Ureter (tissue), 1 donor: ENCODE results near the gene PFDN5. TPM values are rescaled to one million over a fixed set of nuclear protein-coding genes. Genes with fewer than 3 reads are reported as not detected.
"Not testable (repeated sequence)": the region's sequence is repeated elsewhere in the genome, so short reads cannot be mapped to it uniquely, and the experiment has no call there.

Experiments used
- DNase-seq: peaks from one replicate; pipeline ENCODE4 v3.0.0-alpha.2; 2020; ENCODE audit warnings: low spot score
- total RNA-seq: library from RNA; stranded (reverse); gene quantifications from one replicate; pipeline ENCODE4 v1.2.4, GENCODE V29; 2023
- donor health status: DM: yes; HTN: yes; CAD: no.

The PFDN5 gene
- total RNA-seq, 1 donor from 2014 or later = 468 TPM

GRCh38 chr12:53286448-53286847 lies 8.9 kb upstream of the PFDN5 start:
- DNase-seq = no peak

DNA sequence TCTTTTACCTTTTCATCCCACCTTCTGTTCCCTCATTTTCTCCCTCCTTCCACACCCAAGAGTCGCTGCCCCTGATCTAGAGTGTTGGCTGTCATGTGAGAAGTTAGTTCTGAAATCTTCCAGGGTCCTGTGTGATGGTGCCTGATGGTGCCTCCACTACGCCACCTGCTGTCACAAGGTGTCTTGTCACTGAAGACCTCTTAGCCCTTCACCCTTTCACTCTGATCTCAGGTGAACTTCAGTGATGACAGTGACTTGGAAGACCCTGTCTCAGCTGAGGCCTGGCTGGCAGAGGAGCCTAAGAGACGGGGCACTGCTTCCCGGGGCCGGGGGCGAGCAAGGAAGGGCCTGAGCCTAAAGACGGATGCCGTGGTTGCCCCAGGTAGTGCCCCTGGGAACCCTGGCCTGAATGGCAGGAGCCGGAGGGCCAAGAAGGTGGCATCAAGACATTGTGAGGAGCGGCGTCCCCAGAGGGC lies 7.6 kb upstream of the PFDN5 start:
- peak; percentile 75 for DNase-seq

- no peak for DNase-seq
These were observed 7.0 kb upstream of the PFDN5 start for GRCh38 chr12:53288322-53288721.

GRCh38 chr12:53289891-53290290 lies 5.5 kb upstream of the PFDN5 start:
- no peak for DNase-seq

- DNase-seq = no peak
These were observed 4.7 kb upstream of the PFDN5 start for GRCh38 chr12:53290661-53291060.

GRCh38 chr12:53292426-53292825 lies 2.9 kb upstream of the PFDN5 start:
- no peak for DNase-seq

DNA sequence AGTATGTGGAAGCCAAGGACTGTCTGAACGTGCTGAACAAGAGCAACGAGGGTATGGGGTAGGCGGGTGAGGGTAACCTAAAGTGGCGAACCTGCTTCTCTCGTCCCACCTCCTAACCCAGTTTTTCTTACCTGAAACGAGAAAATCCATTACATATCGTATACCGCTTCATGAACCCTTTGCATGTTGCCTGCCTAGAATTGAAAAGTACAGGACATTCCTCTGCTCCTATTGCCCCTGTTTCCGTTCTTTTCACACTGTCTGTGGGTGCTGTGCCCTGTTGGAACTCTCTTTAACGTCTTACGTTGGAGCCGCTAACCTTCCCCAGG lies 513 bp downstream of the PFDN5 start:
- DNase-seq = no peak

DNA sequence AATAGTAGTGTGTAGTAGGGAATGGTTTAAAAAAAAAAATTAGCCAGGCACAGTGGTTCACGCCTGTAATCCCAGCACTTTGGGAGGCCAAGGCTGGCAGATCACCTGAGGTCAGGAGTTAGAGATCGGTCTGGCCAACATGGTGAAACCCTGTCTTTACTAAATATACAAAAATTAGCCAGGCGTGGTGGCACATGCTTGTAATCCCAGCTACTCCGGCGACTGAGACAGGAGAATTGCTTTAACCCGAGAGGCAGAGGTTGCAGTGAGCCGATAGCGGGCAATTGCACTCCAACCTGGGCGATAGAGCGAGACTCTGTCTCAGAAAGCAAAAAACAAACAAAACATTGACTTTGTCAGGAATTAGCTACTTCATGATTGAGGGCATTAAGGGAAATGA lies 1.8 kb downstream of the PFDN5 start:
- not testable (repeated sequence) for DNase-seq

DNA sequence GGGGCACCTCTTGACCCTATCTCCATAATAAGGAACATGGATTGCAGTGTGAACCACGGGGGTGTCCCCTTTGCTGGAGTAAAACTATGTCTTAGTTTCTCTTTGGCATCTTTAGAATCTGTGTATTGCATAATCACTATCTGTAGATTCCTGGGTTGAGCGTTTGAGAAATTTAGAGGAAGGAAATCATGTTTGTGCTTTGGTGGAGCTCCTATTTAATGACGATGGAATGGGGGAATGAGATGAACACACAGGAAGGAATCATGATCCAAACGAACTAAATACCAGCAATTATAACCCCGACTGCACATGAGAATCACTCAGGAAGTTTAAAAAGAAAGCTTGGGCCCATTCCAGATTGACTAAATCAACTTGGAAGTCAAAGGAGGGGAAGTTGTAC lies 2.8 kb downstream of the PFDN5 start:
- DNase-seq = no peak

- DNase-seq = no peak
These were observed 3.7 kb downstream of the PFDN5 start for GRCh38 chr12:53299101-53299453.

GRCh38 chr12:53299454-53300180 lies 4.3 kb downstream of the PFDN5 start, which contains the start of gene MYG1:
Gene MYG1 (plus strand): TSS chr12:53299695. CDS start chr12:53299738, 43 bp downstream.
- peak; percentile 89 for DNase-seq

- no peak for DNase-seq
These were observed 4.8 kb downstream of the PFDN5 start for GRCh38 chr12:53300187-53300586.

GRCh38 chr12:53302903-53303302 lies 7.6 kb downstream of the PFDN5 start:
- DNase-seq = no peak

GRCh38 chr12:53306826-53307225 lies 11.5 kb downstream of the PFDN5 start:
- no peak for DNase-seq

DNA sequence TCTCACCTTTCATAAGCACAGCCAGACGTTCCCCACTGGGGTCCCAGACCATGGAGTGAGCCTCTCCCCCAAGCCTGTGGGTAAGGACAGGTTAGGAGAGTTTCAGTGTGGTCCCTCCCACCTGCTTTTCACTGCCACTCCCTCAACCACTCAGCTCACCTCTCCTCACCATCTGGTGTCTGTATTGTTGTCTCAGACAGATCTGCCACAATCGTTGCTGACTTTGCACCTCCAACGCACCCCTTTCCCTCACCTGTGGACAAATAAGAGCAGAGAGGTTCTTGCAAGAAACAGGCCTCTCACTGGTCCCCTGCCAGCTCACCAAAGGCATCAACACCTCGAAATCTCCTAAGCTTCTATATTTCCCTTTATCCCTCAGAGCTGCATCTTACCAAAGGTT lies 12.9 kb downstream of the PFDN5 start:
- no peak for DNase-seq

- no peak for DNase-seq
These were observed 18.7 kb downstream of the PFDN5 start for GRCh38 chr12:53313996-53314395.

DNA sequence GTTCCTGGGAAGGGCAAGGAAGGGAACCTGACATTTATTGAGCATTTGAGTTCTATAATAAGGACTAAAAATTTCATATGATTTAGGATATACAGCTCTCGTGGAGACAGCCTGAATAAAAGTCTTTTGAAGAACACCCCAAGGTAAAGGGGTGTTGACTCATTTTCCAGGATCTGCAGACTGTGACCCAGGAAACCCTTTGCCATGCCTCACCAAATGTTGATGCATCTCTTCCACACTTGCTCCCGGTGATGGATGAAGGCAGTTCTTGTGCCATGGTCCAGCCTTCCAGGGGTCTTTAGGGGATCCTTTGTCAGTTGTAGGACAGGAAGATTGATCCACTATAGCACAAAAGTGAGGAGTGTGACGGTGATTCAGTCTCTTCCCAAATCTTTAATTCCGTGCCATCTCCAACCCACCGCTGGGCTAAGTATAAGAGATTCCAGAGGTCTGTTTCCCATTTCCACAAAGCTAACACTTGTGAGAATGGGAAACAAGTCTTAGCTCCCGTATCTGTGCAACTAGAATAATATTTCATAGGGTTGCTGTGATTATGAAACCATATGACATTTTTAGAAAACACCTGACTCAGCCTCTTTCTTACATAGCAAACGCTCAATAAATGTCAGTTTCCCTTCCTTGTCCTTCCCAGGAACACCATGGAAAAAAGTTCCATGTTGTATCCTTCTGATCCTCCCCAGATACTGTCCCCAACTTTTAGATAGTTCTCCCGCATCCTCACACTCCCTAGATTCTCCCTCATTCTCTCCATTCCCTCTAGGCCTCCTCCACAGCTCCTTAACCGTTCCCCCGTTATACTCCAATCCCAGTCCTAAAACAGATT lies 25.2 kb downstream of the PFDN5 start:
- DNase-seq = no peak

- DNase-seq = no peak
These were observed 28.9 kb downstream of the PFDN5 start for GRCh38 chr12:53324113-53324778.

DNA sequence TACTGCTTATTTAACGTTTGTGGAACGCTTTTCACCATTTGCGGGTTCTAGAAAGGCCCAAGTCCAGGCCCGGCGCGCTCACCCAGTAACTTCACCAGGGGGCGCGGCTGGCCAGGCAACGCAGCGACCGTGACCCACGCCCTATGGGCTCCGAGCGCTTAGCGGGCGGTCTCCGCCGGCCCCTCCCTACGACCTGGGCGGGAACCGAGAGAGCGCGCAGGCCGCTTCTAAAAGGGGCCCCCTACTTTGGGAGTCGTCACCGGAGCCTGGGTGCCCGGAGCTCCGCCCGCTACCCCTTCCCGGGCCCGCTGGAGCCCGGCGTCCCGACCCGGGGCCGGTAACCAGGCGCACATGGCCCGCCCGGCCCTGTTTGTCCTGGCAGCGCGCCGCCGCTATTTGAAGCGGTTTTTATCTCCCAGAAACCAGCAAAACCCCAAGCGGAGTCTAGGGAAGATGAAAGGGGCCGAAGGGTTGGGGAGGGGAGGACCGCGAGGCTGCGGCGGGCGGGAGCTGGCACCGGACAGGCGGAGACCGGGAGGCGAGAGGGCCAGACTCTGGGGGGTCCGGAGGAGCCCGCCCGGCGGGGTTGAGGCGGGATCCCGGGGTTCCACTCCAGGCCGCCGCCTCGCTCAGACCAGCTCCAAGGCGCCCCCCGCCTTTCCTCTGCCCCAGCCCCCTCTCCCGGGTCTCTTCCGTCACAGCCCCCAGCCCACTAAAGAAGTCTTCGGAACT lies 29.6 kb downstream of the PFDN5 start:
- DNase-seq = peak; percentile 90

DNA sequence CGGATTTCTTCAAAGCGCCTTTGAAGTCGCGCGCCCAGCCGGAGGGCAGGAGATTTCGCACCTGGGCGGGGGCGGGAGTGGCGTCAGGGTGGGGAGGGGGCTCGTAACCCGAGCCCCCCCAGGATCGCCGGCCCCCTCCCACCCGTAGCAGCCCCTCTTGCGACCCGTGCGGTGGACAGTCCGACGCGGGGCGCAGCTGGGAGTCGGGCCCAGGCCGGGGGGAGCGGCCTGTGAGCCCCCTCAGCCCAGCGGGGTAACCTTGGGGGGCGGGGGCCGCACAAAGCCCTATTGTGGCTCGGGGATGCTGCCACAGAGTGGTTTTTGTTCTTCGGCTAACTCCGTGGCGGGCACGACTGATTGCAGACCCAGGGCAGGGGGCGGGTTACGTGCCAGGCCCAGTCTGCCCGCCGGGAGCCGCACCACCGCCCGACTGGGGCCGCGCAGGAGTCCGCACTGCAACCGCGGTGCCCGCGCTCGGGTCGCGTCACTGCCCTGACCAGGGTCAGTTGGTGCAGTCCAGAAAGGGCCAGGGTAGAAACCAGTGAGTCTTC lies 30.2 kb downstream of the PFDN5 start:
- peak; percentile 54 for DNase-seq

DNA sequence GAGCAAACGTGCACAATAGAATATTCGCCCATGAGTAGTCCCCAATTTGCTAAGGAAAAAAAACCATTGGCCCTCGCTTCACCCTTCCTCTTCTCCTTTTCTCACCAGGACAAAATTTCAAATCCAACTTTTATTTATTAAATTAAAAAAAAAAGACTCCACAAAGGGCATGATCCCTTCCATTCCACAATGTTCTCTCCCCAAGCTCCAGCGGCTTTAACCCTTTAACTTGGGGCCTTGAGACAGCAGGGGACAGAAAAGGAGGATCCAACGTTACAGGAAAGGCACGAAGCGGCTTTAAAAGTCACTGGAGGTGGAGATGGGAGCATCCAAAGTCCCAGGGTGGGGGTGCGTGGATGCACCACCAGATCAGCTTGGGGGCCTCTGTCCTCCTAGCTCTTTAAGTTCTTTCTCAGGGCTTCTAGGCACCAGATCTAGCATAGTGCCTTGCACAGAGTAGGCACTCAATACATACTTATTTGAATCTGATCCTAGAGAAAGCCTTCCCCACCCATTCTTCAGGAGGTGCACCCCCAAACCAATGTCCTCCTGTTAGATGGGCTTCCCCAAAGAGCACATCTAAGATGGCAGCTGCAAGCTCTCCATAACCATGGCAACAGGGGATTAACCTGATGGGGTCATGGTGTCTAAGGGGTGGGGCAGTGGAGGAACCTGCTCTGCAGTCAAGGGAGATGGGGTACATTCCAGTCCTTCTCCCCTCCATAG lies 31.3 kb downstream of the PFDN5 start:
- DNase-seq = no peak
